HG03460 (cell line): ENCODE measurements around the gene SMIM38.
"Not testable (repeated sequence)": the region's sequence is repeated elsewhere in the genome, so short reads cannot be mapped to it uniquely, and the experiment has no call there.

Experiments used
- ATAC-seq: cut with Tn5 transposase; IDR thresholded peaks from one replicate; pipeline ENCODE4 v1.9.1; 2021; ENCODE audit not compliant: unreplicated experiment

Gene SMIM38

DNA sequence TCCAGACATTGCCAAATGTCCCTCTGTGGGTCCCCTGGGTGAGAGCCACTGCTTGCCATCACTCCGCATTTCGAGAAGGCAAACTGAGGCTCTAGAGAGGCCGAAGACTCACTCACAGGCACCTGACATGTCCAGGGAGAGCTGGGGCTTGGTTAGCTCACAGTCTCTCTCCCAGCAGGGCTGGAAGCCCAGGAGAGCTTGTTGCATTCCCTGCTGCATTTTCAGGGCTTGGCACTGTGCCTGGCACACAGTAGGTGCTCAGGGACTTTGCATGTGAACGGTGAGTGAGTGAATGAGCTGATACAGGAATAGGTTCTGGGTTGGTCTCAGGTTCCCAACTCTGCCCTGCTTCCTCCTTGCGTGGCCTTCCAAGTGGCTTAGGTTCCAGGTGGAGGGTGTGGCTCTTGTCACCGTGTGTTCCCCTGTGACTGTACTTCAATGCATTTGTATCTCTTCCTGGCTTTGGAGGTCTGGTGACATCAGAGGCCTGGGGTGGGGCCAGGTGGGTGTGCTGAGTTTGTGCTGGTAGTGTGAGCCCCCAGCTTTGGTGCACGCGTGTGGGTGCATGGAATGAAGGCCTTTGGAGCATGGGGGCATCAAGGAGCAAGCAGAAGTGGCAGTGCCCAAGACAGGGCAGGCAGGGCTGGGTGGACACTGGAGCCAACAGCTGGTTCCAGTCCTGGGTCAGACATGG is 18.4 kb upstream of the SMIM38 start:
- no peak for ATAC-seq

DNA sequence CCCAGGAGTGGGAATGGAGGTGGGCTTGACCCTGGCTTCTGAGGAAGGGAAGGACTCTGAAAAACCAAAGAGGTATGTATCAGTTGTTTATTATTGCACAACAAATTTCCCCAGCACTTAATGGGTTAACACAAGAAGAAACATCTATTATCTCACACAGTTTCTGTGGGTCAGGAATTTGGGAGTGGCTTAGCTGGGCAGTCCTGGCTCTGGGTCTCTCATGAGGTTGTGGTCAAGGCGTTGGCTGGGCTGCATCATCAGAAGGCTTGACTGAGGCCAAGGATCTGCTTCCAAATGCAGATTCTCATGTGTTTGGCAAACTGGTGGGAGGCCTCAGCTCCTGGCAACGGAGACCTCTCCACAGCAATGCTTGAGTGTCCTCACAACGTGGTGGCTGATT is 17.5 kb upstream of the SMIM38 start:
- no peak for ATAC-seq

DNA sequence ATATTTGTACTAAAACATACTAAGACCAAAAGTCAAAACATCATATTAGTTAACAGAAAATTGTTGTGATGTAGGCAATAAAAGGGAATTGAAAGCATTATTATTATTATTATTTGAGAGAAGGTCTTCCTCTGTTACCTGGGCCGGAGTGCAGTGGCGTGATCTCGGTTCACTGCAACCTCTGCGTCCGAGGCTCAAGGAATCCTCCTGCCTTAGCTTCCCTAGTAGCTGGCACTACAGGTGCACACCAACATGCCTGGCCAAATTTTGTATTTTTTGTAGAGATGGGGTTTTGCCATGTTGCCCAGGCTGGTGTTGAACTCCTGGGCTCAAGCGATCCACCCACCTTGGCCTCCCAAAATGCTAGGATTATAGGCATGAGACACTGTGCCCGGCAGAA is 15.6 kb upstream of the SMIM38 start:
- ATAC-seq, result not testable (repeated sequence)

DNA sequence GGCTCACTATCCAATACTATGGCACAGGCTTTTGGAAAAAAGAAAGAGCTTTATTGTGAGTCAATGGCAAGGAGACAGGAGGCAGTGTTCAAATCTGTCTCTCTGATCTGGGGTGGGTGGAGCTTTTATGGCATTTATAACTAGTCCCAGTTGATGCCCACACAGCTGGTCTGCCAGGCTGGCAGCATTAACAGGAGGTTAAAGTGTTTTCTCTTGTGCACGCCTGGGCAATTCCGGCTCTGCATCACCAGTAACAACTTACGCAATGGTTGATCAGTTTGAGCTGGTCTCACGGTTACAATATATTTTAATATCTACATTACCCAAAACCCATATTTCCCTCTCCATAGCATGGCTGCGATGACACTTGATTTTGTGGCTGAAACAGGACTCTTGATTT is 15.1 kb upstream of the SMIM38 start:
- no peak for ATAC-seq

DNA sequence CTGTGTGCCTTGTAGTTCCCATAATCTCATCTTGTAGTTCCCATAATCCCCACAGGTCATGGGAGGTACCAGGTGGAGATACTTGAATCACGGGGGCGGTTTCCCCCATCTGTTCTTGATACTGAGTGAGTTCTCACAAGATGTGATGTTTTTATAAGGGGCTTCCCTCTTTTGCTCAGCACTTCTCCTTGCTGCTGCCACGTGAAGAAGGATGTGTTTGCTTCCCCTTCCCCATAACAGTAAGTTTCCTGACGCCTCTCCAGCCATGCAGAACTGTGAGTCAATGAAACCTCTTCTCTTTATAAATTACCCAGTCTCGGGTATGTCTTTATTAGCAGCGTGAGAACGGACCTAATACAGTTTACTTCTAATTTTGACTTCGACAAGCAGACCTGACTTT is 14.0 kb upstream of the SMIM38 start:
- ATAC-seq, result no peak

DNA sequence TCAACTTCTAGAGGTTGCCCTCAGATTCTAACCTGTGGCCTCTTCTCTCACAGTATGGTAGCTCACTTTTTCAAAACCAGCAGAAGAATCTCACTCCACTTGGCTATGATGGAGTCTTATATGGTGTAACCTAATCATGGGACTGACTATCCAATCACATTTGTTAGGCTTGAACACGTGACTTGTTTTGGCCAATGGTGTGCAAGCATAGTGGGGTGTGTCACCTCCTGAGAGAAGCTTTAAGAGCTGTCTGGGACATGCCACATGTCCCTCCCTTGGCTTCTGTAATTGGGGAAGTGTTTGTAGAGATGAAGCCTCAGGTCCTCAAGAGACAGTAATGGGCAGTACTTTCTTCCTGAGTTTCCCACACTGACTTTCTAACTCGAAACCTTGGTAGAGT is 12.8 kb upstream of the SMIM38 start:
- ATAC-seq, result no peak

DNA sequence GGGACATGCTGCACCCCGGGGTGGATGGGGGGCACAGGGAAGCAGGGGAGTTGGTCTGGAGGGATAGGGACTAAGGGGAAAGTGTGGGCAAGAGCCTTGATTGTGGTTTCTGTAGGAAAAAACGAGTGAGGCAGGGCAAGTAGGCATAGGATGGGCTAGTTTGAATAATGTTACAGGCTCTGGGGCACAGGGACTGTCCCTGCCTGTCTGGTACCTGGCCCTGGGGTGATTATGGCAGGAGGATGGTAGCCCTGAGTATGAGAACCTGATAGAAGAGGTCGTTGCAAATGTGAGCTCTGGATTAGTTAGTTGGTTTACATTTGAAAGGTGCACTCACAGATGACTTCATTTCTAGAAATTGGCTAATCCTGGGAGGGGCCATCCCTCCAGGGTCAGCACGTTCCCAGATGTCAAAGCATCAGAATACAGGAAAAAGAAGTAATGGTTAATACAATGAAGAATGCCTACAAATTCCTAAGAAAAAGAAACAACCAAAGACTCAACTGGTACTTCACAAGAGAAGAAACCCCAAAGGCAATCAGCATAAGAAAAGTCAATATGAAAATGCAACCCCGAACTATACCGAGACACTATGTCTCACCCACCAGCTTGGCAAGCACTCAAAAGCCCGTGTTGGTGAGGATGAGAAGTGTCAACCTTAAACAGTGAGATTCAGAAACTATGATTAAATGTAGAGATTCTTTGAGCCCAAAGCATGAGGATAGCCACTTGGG is 11.3 kb upstream of the SMIM38 start:
- no peak for ATAC-seq

DNA sequence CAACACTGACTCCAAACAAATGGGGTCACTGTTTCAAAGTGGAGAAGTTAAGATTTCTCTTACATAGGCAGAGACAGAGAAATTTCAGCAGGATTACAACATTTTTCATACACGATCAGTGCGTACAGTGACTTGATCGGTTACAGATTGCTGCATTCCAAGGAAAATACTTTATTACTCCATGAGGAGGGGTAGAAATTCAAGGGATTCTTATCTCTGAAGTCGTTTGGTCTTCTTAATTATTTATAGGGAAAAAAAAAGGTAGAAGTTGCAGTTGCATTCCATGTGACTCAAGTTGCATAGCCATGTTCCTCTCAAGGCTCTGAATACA is 10.7 kb upstream of the SMIM38 start:
- ATAC-seq, result no peak

DNA sequence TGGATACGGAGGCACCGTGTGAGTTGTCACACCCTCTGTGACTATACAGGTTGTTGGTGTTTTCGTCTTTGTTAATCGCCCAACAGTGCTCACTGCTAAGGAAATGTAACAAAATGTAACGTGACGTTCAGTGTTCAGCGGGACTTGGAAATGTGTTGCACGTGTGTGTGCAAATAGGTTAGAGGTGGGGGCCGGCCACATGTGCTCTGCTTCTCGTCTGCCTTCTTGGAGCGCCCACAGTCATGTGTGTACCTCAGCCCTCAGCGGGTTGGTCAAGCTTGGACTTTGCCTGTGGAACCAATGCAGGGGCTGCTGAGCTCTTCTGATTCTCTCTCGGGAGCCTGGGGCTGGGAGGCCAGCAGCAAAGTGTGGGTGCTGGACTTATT is 7.4 kb upstream of the SMIM38 start:
- no peak for ATAC-seq

DNA sequence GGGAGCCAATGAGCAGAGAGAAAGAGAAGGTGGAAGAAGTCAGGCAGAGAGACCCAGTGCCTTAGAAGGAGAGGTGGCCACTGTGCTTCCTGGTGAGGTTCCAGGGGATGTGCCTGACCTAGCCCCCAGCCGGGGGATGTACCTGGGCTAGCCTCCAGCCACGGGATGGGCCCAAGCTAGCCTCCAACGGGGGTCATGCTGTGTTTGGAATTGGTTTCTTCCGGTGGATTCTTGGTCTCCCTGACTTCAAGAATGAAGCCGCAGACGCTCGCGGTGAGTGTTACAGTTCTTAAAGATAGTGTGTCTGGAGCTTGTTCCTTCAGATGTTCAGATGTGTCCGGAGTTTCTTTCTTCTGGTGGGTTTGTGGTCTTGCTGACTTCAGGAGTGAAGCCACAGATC is 6.9 kb upstream of the SMIM38 start:
- no peak for ATAC-seq

DNA sequence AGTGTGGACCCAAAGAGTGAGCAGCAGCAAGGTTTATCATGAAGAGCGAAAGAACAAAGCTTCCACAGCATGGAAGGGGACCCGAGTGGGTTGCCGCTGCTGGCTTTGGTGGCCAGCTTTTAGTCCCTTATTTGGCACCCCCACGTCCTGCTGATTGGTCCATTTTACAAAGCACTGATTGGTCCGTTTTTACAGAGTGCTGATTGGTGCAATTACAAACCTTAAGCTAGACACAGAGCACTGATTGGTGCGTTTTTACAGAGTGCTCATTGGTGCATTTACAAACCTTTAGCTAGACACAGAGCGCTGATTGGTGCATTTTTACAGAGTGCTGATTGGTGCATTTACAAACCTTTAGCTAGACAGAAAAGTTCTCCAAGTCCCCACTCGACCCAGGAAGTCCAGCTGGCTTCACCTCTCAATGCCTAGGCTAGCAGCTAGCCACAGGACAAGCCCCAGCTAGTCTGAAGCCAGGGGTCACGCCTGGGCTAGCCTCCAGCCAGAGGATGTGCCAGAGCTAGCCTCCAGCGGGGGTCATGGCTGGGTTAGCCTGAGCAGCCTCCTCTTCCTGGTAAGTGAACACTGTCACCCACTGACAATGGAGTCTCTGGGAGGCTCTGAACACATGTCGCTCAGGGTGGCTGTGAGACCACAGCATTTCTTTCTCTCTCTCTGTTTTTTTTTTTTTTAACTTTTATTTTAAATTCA is 6.2 kb upstream of the SMIM38 start:
- ATAC-seq, result not testable (repeated sequence)

DNA sequence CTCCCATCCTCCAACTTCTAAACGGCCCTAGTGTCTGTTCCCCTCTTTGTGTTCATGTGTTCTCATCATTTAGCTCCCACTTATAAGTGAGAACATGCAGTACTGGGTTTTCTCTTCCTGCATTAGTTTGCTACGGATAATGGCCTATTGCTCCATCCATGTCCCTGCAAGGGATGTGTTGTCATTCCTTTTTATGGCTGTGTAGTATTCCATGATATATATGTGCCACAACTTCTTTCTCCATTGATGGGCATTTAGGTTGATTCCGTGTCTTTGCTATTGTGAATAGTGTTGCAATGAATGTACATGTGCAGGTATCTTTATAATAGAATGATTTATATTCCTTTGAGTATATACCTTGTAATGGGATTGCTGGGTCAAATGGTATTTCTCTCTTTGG is 5.6 kb upstream of the SMIM38 start:
- ATAC-seq, result no peak

DNA sequence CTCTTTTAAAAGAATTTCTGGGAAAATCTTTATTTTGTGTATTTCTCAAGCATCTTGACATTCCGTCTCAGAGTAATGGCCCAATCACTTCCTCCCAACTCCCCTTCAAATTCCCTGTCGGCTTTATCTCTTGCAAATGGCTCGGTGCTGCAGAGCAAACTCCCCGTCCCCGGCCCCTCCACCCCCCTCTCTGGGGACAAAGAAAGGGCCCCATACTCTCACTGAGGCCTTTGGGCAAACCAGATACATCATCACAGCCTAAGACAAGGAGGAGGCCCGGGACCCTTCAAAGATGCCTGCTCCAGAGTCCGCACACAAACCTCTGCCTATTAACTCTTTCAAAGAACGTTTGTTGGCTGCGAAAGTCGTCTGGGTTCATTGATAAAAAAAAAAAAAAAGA is 3.9 kb upstream of the SMIM38 start:
- no peak for ATAC-seq

DNA sequence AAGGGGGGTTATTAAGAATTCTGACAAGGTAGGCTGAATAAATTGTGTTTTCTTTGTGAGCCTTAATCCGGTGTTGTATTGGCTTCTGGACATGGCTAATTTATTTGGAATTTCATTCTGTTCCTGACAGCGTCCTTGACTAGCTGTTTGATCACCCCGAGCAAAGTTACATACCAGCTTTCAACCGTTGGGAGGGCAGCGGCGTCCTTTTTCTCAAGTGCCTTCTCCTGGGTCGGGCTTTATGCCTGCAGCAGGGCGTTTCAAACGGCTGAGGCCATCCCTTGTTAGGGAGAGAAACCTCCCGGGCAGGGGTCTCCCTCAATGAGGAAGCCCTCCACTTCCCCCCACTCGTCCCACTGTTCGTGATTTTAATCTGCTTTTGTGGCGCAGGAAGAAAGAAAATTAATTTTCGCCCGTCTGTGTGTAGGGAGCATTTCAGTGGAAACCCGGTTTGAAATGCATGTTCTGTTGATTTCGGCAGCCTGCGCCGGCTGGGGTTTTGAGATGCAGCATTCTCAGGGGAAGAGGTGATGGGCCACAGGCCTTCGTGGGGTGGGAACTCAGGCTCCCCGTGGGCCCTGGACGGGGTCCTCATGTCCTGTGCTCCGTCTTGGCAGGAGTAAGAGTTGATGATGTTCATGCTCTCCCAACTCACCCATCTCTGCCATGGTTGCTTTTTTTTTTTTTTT is 2.9 kb upstream of the SMIM38 start:
- no peak for ATAC-seq

DNA sequence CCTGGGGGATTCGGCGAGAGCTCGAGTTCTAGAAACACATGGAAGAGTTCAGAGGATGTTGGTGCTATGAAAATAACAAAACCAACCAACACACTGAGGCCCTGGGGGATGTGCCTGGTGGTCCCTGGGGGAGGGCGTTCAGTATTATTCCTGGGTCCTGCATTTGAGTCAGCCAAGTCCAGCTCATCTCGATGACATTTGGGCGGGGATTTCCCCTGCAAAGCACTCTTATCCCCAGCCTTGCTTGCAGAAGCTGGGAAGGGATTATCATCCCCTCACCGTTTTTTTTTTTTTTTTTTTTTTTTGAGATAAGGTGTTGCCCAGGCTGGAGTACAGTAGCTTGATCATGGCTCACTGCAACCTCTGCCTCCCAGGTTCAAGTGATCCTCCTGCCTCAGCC is 2.1 kb upstream of the SMIM38 start:
- ATAC-seq, result no peak

DNA sequence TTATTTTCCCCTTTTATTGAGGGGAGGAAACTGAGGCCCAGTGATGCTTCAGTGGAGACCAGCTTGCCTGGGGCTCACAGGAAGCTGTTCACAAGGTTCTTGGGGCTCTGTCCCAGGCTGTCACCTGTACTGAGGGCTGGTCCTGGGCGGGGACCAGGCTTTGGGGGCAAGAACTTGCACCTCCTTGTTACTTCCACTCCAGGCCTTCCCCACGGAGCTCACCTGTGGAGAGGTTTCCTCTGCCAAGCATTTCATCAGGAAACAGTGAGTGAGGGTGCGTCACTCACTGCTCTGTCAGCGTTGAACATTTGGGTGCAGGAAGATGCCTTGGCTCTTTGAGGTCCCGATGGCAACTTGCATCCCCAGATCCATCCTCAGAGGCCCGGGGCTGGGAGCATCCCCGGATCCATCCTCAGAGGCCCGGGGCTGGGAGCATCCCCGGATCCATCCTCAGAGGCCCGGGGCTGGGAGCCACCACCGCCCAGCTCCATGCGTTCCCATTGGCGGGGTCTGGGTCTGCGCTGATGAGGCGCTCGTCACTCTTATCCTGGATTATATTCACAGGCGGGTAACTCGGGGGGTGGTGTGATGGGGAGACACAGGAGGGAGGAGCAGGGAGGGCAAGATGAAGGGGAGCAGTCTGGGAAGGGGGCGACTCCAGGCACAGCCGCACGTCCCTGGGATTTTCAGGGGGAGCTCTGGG is 1.4 kb upstream of the SMIM38 start:
- ATAC-seq, result no peak

DNA sequence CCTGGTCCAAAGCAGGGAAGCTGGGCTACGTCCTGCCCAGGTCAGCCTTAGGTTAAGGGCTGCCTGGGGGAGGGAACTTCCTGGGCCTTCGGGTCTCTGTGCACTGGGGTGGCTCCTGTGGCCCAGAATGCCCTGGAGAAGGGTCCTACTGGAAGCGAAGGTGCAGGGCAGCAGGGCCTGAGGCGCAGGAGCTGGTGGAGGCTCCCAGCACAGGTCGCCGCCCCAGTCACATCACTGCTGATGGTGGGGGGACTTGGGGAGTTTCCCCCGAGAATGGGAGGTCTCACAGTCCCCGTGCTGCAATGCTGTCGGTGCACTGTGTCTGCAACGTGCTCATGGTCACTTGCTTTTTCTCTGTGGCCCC is 815 bp upstream of the SMIM38 start:
- ATAC-seq, result no peak

DNA sequence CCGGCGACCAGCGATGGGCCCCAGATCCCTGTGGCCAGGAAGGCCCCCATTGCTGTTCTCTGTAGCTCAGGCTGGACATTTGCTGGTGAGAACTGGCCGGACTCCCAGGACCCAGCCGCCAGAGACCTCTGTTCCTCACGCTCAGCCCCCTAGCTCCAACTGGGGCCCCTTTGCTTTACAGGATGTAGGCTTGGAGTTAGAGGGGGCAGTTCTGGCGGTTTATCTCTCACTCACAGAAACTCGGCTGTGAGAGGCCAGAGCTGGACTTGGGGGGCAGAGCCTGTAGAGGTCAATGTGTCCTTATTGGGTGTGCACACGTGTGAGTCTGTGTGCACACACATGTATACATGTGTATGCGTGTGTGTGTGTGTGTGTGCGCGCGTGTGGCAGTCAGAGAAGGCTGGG is 502 bp downstream of the SMIM38 start:
- no peak for ATAC-seq

DNA sequence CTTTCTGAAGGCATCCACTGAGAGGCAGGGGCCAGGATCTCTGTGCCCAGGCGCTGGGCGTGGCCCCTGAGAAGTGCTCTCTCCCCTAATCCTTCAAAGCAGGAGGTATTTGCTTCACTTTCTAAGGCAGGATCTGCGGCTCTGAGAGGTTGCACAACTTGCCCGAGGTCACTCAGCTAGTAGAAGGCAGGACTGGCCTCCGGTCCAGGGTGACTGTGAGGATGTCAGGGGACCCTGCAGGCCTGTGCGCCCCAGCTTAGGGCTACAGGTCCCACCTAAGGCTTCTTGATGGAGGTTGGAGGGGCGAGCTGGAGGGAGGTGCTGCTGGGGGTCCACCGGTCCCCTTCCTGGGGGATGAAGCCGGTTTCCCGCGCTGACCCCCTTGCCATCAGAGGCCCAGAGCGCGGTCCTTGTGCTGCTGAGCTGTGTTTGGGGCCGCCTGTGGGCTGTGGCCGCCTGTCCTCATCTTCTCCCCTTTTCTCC is 979 bp downstream of the SMIM38 start:
- ATAC-seq, result no peak

DNA sequence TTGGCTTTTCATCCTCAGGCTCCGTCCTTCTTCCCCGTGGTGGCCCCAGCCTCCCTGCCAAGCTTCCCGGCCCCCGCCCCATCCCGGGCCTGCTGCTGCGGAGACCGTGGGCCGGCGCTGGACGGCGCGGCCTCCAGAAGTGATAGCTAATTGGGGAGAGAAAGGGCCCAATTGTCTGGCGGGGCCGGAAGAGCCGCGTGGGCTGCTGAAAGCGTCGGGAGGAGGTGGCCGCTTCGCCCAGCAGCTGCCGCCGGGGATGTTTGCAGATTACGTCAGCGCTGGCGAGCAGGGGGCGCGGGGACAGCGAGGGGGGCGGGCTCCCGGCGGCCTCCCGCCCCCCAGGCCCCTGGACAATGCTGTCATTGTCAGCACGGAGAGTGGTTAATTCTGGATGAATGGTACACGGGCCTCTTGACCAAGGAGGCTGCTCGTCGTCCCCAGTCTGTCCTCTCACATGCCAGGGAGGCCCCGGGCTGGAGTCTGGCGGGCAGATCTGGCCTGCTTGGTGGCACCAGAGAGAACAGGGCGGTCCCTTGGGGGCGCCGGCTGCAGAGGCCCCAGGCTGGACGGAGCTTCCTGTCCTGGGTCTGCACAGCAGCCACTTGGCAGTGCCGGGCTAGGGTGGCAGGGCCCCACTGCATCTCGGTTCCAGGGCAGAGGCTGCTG is 1.6 kb downstream of the SMIM38 start:
- ATAC-seq, result no peak

DNA sequence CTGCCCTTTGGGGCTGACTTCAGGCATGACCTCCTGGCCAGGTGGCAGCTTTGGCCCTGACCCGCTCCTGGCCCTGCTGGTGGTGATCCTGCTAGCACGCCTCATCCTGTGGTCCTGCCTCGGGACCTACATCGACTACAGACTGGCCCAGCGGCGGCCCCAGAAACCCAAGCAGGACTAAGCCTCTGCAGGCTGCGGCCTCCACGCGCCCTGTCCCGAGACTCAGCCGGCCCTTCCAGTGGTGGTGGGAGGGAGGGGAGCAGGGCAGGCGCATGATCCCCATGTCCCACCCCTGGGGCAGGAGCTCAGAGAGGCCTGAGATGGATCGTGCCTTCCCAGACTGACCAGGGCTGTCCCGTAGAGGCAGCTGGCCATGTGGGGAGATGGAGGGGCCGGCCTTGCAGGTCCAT is 2.1 kb downstream of the SMIM38 start:
- no peak for ATAC-seq
